ENCODE data around the gene DUSP7. TPM values are rescaled to one million over a fixed set of nuclear protein-coding genes. Genes with fewer than 3 reads are reported as not detected.

Gene DUSP7
- total RNA-seq, 1 experiment from 2014 or later, result 16.6 TPM

- ChIA-PET POLR2A (interaction anchor here (0.8 to 1.2 kb wide), 2 partner anchors 57 to 61 kb away, joined by 3 to 5 read pairs; partner anchors contain the start of gene RPL29), CTCF (interaction anchor here (0.6 to 2.6 kb wide), 15 partner anchors 12 to 164 kb away, joined by 3 to 18 read pairs (median 4); partner anchors contain the start of genes ABHD14B, ACY1, POC1A and RRP9), RAD21 (ENCODE audit: low non-redundant PET in 1 of 2, low total read pairs in 2 of 2, uncharacterized antibody in 2 of 2, unreplicated experiment in 2 of 2) (interaction anchor here (1.1 to 1.5 kb wide), 6 partner anchors 52 to 111 kb away, joined by 3 to 7 read pairs (median 5); partner anchors contain the start of genes PARP3 (in 1 of the 2) and RRP9 (in 1 of the 2))
- intact Hi-C loops (cut with micrococcal nuclease), result loop anchor here (2.0 to 5.0 kb wide), 2 partner anchors 70 to 89 kb away; no protein-coding TSS in a partner anchor
- BruUV-seq (replicated peaks), result no TSS peak
- DNase-seq (ENCODE audit: low read depth, low spot score) (no peak), ATAC-seq (0 out of 2 replicates have a peak, but pooled peaks have one; percentile 10)
- Histone ChIP-seq H3K9me3 (ENCODE audit: control insufficient read depth in 1 of 2, insufficient read depth in 1 of 2, low read depth in 1 of 2, low read length in 2 of 2) (no peaks in the 10 kb centered on the region), H2AFZ (ENCODE audit: low read depth, low read length, poor library complexity, severe bottlenecking) (no peak overlapping the region), H3K27me3 (ENCODE audit: insufficient read depth, low read length) (no peaks in the 10 kb centered on the region), H3K36me3 (ENCODE audit: control insufficient read depth in 1 of 2, insufficient read depth in 2 of 2, low read length in 2 of 2) (peaks cover 13 to 42% of the 10 kb centered on the region in 2 experiments; a peak in 2 of 4 replicates), H3K4me3 (replicated peaks in 1 of 2; ENCODE audit: low read depth in 1 of 2, low read length in 2 of 2) (peak overlapping the region in 1 of 2 experiments; percentile 20; a peak in 2 of 4 replicates), H3K79me2 (ENCODE audit: insufficient read depth, low read length) (peaks cover 53% of the 10 kb centered on the region), H4K20me1 (ENCODE audit: insufficient read depth) (no peaks in the 10 kb centered on the region), H3K4me1 (ENCODE audit: control insufficient read depth in 1 of 2, insufficient read depth in 2 of 2, low read length in 2 of 2) (peaks cover 24 to 45% of the 10 kb centered on the region in 2 experiments), H3K9me2 (ENCODE audit: insufficient read depth) (no peaks in the 10 kb centered on the region), H3K9ac (ENCODE audit: low read length) (peak overlapping the region; percentile 99; the same call in 1 of the 2 replicates), H3K4me2 (ENCODE audit: low read length) (peak overlapping the region; percentile 98), H3K27ac (ENCODE audit: low read depth, low read length) (peak overlapping the region; percentile 77)
- TF ChIP-seq, protein P1, sequence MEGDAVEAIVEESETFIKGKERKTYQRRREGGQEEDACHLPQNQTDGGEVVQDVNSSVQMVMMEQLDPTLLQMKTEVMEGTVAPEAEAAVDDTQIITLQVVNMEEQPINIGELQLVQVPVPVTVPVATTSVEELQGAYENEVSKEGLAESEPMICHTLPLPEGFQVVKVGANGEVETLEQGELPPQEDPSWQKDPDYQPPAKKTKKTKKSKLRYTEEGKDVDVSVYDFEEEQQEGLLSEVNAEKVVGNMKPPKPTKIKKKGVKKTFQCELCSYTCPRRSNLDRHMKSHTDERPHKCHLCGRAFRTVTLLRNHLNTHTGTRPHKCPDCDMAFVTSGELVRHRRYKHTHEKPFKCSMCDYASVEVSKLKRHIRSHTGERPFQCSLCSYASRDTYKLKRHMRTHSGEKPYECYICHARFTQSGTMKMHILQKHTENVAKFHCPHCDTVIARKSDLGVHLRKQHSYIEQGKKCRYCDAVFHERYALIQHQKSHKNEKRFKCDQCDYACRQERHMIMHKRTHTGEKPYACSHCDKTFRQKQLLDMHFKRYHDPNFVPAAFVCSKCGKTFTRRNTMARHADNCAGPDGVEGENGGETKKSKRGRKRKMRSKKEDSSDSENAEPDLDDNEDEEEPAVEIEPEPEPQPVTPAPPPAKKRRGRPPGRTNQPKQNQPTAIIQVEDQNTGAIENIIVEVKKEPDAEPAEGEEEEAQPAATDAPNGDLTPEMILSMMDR (IDR thresholded peaks at IDR 0.05 in 2 of 3, conservative IDR thresholded peaks at IDR 0.05 in 1 of 3; ENCODE audit: borderline replicate concordance in 1 of 3, insufficient read depth in 1 of 3, low read depth in 2 of 3, low read length in 2 of 3), result peak in 2 of 3 experiments; percentile 9 to 27; a peak in 1 of 6 replicates
- TF ChIP-seq TCF7L2 (IDR thresholded peaks at IDR 0.05; ENCODE audit: borderline replicate concordance, extremely low read depth, insufficient read depth, insufficient read length), result no peak
These were observed 3.5 kb downstream of the DUSP7 start for GRCh38 chr3:52052831-52053306.

DNA sequence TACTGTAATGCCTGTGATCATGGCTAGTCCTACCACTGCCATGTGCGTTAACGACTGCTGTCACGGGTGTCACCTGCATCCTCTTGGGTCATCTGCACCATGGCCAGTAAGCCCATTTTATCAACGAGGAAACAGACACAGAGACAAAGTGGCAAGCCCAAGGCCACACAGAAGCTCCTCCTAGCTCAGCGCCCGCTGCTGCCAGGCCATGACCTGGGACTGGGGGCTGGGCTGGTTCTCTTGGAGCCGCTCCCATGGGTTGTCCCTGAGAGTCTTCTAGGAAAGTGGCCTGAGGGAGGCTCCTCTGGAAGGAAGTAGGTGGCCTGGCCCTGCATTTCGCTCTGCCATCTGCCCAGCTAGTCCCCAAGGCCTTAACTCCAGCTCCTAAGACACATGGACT lies 4.9 kb downstream of the DUSP7 start:
- no peak overlapping the region for H3K9ac ChIP-seq (ENCODE audit: low read length)
- H3K4me3 ChIP-seq (replicated peaks in 1 of 2; ENCODE audit: low read depth in 1 of 2, low read length in 2 of 2), result no peak overlapping the region
- POLR2A ChIA-PET, result no interaction called here
- RAD21 ChIA-PET (ENCODE audit: low non-redundant PET in 1 of 2, low total read pairs in 2 of 2, uncharacterized antibody in 2 of 2, unreplicated experiment in 2 of 2), result no interaction called here
- H3K4me1 ChIP-seq (ENCODE audit: control insufficient read depth in 1 of 2, insufficient read depth in 2 of 2, low read length in 2 of 2), result peaks cover 30 to 48% of the 10 kb centered on the region in 2 experiments
- BruUV-seq (replicated peaks), result no TSS peak
- no peak for DNase-seq (ENCODE audit: low read depth, low spot score)
- no peaks in the 10 kb centered on the region for H3K9me3 ChIP-seq (ENCODE audit: control insufficient read depth in 1 of 2, insufficient read depth in 1 of 2, low read depth in 1 of 2, low read length in 2 of 2)
- H4K20me1 ChIP-seq (ENCODE audit: insufficient read depth), result no peaks in the 10 kb centered on the region
- H3K4me2 ChIP-seq (ENCODE audit: low read length), result no peak overlapping the region
- no peaks in the 10 kb centered on the region for H3K27me3 ChIP-seq (ENCODE audit: insufficient read depth, low read length)
- H3K79me2 ChIP-seq (ENCODE audit: insufficient read depth, low read length), result peaks cover 53% of the 10 kb centered on the region
- CTCF ChIA-PET, result no interaction called here
- intact Hi-C loops (cut with micrococcal nuclease), result loop anchor here (5.0 kb wide), 1 partner anchor 91 kb away; no protein-coding TSS in a partner anchor
- H3K36me3 ChIP-seq (ENCODE audit: control insufficient read depth in 1 of 2, insufficient read depth in 2 of 2, low read length in 2 of 2), result peaks cover 13 to 42% of the 10 kb centered on the region in 2 experiments; a peak in 2 of 4 replicates
- no peaks in the 10 kb centered on the region for H3K9me2 ChIP-seq (ENCODE audit: insufficient read depth)
- no peak for ATAC-seq
- H3K27ac ChIP-seq (ENCODE audit: low read depth, low read length), result no peak overlapping the region; the same call in 1 of the 2 replicates
- H2AFZ ChIP-seq (ENCODE audit: low read depth, low read length, poor library complexity, severe bottlenecking), result no peak overlapping the region
- TF ChIP-seq ATF3 (IDR thresholded peaks at IDR 0.05), result no peak
- TF ChIP-seq, protein P1 (IDR thresholded peaks at IDR 0.05 in 2 of 3, conservative IDR thresholded peaks at IDR 0.05 in 1 of 3; ENCODE audit: borderline replicate concordance in 1 of 3, insufficient read depth in 1 of 3, low read depth in 2 of 3, low read length in 2 of 3), result no peak
- TF ChIP-seq ELF1 (IDR thresholded peaks at IDR 0.05; ENCODE audit: borderline replicate concordance, low read depth), result no peak
- TF ChIP-seq EZH2 (IDR thresholded peaks at IDR 0.05), result no peak
- TF ChIP-seq, protein P2, sequence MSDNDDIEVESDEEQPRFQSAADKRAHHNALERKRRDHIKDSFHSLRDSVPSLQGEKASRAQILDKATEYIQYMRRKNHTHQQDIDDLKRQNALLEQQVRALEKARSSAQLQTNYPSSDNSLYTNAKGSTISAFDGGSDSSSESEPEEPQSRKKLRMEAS (IDR thresholded peaks at IDR 0.05), result no peak
- no peak for TF ChIP-seq YY1 (IDR thresholded peaks at IDR 0.05; ENCODE audit: extremely low read depth, insufficient replicate concordance, low read depth, low read length)
- TF ChIP-seq EGR1 (IDR thresholded peaks at IDR 0.05; ENCODE audit: low read depth), result no peak
- no peak for TF ChIP-seq POLR2A (IDR thresholded peaks at IDR 0.05; ENCODE audit: borderline replicate concordance, extremely low read depth, insufficient read depth, insufficient read length)
- TF ChIP-seq CBX3 (IDR thresholded peaks at IDR 0.05; ENCODE audit: low read depth), result no peak
- no peak for TF ChIP-seq JUND (IDR thresholded peaks at IDR 0.05)
- no peak for TF ChIP-seq ZNF274 (IDR thresholded peaks at IDR 0.05; ENCODE audit: low read depth, low read length)
- no peak for TF ChIP-seq POLR2AphosphoS5 (IDR thresholded peaks at IDR 0.05; ENCODE audit: low read depth, low read length)
- TF ChIP-seq CEBPB (IDR thresholded peaks at IDR 0.05; ENCODE audit: low read depth), result no peak

All from HCT116 (cell line).